Stimulated activated CD8-positive, alpha-beta memory T cell treated with anti-CD3 and anti-CD28 coated beads, Interleukin-4, amount 100 ng/mL, for 1 hour (primary cell): ENCODE results near the gene STK38.

Experiments
- DNase-seq, 2 donors: peaks; one replicate each; pipeline ENCODE4 v3.0.0-alpha.2; 2020; ENCODE audit warnings: low read depth in 2 of 2, low spot score in 1 of 2

Gene STK38

DNA sequence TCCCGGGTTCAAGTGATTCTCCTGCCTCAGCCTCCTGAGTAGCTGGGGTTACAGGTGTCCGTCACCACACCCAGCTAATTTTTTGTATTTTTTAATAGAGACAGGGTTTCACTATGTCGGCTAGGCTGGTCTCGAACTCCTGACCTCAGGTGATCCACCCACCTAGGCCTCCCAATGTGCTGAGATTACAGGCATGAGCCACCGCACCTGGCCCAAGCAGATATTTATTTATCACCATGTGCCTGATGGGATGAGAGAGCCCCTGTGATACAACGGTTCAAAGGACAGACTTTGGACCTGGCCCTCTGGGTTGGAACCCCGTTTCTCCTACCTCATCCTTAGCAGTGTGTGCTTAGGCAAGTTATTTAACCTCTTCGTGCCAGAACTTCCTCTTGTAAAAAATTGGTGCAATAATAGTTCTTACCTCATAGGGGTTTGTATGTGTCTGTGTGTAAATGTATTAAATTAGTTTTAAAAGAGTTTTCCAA is 19.2 kb upstream of the STK38 start:
- no peak for DNase-seq

DNA sequence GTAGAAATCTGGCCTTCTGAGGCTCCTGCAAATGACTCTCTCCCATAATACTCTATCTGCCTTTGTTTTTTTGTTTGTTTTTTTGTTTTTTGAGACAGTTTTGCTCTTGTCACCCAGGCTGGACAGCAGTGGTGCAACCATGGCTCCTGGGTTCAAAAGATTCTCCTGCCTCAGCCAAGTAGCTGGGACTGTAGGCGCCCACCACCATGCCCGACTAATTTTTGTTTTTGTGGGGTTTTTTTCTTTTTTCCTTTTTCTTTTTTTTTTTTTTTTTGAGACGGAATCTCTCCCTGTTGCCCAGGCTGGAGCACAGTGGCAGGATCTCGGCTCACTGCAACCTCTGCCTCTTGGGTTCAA is 16.6 kb upstream of the STK38 start:
- no peak for DNase-seq

DNA sequence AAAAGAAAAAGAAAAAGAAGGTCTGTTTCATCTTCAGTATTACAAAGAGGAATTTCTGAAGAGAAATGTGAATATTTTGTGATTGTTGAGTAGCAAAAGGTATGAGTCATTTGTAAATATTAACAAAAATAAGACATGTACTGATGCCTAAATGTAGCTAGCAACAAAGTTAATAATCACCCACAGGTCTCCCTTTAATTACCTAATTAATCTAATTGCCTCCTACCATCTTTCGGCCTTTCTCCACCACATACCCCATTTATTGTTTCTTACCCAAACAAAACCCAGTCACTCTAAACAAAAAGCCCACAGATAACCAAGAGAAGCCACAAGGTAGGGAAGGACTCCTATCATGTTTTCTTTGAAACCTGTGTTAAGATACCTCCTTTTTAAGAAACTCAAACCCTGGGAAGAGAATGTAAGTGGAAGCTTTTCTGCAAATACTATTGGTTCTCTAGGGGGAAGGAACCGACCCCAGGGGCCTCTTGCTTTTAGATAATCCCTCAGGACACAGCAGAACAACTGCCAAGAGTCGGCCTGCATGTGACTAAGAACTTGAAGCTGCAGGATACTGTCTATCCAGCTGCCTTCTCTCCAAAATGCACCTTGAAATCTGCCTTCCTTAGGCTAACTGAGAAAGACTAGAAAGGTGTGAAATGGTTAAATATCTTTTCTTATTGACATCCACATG is 16.1 kb upstream of the STK38 start:
- DNase-seq = no peak

DNA sequence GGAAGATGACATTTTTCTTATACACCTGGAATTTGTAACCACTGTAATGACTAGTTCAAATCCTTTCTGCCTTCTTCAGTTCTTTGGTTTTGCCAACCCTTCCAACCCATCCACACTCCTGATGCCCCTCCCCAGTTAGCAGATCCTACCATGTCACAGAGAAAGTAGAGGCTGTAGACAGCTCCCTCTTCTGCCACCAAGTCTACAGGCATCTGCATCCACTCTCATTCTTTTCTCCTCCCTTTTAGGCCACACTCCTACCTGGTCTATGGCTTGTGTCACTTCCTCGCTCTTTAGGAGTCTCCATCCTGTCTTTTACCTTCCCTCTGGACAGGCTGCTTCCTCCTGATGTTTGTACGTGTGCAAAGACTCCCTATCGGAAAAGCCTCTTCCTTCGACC is 13.5 kb upstream of the STK38 start:
- DNase-seq = no peak

DNA sequence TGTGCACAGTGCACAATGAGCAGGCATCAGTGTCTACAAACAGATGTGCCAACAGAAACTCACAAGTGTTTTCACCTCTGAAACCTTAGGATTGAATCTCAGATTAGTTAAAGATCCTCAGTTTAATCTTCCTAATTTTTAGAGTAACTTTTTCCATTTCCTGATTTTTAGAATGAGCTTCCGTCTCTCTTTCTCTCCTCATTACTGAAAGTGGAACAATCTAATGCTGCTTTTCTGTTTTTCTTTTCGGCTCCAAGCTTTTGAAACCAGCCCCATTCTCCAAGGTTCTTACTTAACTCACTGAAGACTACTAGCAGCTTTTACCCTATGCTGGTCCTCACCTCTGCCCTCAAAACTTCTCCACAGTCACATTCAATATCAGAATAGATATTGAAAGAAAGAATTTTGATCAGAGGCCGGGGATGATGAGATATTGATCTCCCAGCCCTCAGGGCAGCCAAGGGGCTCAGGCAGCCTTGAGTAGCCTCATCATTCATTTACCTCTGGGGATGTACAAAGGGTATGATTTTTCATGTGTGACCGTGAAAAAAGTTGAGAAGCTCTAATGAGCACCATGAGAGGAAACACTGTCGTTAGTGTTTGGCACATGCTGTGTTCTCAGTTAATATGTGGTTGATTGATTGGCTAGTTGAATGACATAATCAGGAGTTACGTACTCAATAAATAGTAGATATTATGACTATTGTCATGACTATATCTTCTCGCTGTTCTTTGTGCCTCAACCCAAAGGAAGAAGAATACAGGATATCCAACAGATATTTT is 11.9 kb upstream of the STK38 start:
- no peak for DNase-seq

DNA sequence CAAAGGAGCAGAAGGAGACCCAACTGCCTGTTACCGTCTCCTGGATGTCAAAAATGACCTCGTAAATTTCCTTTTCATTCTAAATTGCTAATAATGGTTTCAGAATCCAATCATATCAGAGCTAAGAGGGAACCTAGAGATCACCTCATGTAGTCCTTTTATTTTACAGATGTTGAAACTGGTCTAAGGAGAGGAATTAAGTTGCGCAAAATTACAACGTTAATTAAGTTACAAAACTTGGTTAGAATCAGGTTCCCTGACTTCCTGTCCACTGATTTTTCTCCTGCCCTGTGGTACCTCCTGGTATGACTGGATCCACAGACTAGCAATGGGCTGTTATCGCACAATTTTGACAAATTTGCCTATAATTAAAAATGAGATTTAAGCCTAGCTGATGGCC is 9.0 kb upstream of the STK38 start:
- DNase-seq = no peak

DNA sequence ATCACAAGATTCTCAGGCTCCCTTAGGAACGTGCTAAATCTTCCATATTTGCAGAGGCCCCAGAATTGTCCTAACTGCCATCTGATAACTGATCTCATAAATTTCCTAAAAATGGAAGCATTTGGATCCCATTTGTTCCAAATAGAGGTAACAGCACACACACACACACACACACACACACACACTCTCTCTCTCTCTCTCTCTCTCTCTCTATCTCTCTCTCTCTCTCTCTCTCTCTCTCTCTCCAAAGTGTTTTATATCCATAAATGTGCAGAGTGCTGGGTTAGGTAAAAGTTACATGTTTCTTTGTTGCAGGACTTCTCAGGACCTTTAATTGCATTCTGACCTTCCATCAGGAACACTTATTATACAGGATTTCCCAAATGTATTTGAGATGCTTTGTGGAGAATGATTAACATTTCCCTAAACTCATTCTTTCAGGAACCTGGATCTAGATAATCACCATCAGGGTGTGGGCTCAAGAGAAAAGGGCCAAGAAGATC is 8.5 kb upstream of the STK38 start:
- no peak for DNase-seq

DNA sequence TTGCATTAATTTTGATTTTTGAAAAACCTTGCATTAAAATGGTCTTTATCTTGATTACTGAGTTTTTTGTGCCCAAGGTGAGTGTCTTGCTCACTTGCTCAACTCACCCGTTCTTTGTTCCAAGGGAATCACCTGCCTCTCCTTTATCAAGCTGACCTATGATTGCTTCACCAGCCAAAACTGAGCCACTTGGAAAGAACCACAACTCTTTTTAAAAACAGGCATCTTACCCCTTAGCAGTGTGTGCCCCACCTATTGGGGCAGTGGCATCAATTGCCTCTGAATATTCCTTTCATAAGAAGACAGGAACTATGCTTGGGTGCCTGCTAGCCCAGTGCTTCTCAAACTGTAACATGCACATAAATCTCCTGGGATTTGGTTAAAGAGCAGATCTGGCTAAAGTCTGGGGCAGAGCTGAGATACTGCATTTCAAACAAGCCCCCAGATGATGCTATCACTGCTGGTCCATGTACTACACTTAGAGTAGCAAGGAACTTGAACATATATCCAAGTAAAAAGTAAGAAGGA is 3.3 kb upstream of the STK38 start:
- no peak for DNase-seq

DNA sequence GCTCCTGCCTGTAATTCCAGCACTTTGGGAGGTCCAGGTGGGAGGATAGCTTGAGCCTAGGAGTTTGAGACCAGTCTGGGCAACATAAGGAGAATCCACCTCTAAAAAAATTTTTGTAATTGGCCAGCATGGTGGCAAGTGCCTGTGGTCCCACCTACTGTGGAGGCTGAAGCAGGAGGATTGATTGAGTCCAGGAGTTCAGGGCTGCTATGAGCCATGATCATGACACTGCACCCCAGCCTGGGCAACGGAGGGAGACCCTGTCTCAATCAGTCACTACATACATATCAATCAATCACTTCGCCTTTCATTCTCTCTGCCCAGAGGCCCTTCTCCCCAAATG is 1.1 kb upstream of the STK38 start:
- DNase-seq = no peak

DNA sequence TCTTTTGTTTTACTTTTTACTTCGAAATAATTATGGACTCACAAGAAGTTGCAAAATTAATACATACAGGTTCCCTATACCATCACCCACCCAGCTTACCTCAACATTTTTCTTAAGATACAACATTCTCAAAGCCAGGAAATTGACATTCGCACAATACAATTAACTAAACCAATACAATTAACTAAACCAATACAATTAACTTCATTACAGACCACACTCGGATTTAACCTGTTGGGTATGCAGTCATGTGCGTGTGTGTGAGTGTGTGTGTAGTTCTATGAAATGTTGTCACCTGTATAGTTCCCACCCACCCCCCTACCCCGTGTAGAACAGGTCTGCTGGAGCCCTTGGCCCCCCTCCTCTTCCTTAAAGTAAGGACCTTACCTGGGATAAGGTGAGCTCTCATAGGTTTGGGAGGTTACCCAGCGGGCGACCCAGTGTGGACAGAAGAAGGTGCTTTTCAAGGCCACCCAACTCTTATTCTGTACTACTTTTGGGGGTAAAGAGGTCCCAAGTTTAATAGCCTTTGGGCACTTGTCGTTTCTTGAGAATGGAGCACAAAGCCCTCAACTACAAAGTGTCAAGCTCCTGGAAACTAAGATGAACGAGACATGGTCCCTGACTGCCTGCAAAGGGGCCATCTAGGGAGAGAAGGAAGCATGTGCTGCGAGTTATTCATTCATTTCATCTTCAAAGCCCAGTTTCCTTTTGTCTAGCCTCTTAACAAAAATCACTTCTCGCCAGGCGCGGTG is 544 bp upstream of the STK38 start:
- no peak for DNase-seq

DNA sequence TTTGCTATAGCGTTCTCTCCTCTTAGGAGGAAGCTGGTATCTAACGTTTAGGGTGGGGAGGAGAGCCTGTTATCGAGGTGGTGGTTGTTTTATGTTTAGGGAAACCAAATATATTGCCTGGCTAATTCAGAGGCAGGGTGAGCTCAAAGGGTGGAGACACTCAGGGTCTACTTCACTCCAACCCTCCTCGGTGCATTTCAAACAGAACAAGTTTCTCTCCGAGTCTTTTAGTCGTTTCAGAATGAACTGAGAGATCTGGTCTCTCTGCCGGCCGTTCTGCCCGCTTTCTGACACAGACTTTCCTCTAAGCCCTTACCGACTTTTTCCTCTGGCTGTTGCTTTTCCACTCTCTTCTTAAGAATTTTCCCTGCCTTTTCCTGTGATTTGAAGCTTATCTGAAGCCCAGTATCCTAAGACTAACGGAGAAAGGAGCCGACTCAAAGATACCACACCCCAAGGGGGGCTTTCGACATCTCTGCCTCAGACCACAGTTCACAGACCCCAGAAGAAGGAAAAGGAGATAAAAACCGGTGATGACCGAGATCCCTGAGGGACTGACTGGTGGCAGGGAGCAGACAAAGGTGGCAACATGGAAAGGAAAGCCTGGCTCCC is 865 bp downstream of the STK38 start:
- no peak for DNase-seq

DNA sequence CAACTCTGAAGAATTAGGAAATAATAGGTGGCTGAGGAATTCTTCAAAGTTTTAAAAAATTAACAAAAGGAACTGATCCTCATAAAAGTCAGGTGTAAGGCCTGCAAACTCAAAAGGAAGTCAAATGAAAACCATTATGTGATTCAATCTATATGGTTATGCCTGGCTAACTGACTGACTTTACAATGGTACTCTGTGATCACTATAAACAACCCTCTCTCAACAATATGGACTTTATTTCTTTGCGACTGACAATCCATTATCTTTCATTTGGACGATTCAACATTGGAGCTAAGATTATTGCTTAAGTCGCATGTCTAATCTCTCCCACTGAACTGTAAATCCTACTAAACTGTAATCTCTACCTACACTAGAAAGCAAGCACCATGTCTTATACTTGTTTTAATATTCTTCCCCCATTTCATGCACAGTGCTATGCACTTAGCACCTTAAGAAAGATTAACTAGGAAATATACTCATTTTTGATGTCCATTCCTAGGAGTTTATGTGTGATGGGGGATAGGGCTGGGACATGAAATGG is 1.4 kb downstream of the STK38 start:
- DNase-seq = no peak

DNA sequence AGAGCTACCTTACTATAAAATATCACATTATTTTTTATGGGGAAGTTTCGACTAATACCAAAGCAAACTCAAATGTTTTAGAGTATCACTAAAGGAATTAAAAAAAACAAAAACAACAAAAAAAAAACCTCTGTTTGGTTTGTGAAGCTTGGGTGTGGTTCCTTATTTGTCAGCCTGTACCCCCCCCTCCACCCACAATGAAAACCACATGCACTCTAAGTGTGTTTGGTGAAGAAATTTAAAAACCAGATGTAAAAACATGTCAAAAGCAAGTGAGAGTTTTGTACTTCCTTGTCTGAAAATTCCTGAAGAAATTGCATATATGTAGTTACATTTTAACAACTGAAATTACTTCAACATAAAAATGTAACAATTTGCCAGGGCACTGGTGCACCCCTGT is 3.1 kb downstream of the STK38 start:
- no peak for DNase-seq

DNA sequence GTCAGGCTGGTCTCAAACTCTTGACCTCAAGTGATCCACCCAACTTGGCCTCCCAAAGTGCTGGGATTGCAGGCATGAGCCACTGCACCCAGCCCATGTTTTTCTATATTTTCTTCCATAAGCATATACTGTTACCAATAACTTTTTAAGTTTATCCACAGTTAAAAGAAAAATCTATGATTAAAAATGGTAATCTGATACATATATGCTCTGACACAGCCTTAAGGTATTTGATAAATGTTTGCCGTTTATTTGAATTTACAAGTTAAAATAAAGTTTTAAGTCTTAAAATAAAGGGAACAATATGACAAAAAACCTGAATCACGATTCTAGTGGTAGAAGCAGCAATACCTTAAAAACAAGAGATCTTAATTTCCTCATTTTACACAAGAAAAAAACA is 5.2 kb downstream of the STK38 start:
- no peak for DNase-seq

DNA sequence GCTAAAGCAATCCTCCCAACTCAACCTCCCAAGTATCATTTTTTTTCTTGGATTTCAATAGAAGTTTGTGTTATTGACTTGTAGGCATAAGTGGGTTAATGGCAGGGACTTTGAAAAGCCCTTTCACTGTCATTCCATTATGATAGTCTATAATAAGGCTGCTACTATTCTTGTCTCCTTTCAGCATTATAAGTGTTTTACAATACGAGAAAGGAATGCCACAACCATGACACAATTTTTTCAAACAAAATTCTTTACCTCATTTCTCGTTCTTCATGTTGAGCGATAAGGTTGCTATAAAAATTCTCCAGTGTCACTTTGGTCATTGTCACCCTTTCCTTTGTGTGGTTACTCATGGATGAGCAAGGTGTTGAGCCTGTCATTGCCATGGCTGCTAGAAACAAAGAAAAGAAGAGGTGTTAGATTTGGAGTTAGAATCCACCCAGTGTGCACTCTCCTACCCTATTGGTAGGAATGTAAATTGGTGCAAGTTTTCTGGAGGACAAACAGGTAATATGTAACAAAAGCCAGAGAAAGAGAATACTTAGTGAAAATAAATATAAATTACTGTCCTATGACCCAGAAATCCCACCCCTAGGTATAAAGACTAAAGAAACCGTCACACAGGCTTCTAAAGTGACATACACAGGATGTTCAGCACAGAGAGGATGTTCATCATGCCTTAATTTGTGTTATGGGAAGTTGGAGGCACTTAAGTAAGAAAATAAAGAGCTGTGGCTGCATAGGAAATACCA is 7.3 kb downstream of the STK38 start:
- DNase-seq = no peak

DNA sequence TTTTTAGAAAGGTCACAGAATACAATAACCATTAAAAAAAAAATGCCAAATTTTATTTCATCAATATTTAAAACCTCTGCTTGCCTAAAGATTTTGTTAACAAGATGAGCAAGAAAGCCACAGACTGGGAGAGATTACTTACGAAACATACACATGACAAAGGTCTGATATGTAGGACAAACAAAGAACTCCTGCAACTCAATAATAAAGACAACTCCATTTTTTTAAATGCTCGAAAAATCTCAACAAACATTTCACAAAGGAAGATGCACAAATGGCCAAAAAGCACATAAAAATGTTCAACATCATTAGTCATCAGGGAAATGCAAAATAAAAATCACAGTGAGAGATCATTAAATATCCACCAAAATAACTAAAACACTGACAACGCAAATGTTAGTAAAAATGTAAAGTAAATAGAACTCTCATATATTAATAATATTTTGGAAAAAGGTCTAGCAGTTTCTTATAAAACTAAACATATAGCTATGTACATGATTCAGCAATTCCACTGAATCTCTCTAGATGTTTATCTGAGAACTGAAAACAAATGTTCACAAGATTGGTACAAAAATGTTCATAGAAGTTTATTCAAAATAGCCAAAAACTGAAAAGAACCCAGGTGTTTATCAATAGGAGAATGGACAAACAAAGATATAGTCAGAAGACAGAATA is 10.3 kb downstream of the STK38 start:
- no peak for DNase-seq

DNA sequence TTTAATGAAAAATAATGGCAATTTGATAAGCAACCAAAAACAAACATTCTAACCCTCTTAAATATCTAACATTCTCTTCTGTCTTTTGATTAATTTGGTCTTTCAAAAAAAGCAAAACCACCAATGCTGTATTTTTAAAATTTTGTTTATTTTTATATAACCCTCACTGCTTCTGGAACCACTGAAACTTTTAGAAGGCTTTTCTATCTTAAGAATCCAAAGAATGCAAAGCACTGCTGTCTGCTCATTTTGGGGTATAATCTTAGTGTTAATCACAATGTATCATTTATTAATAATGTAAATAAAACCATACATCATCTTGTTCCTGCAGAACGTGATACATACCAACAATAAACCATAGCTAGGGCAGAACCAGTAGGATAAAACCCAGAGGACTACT is 14.0 kb downstream of the STK38 start:
- no peak for DNase-seq

DNA sequence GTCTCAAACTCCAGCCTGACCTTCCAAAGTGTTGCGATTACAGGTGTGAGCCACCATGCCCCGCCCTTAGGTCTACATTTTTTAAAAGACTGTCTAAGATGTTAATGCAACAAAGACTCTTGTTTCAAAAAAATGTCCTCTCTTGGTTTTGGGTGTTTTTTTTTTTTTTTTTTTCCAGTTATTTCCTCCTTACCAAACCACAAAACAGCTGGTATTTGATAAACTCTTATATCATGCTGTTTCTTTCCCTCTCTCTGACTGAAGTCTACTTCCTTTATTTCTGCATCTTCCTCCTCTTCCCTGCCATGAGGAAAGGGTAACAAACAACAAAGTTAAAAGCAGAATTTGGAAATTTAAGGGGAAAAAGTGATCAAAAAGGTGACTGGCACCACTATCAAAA is 21.2 kb downstream of the STK38 start:
- no peak for DNase-seq

DNA sequence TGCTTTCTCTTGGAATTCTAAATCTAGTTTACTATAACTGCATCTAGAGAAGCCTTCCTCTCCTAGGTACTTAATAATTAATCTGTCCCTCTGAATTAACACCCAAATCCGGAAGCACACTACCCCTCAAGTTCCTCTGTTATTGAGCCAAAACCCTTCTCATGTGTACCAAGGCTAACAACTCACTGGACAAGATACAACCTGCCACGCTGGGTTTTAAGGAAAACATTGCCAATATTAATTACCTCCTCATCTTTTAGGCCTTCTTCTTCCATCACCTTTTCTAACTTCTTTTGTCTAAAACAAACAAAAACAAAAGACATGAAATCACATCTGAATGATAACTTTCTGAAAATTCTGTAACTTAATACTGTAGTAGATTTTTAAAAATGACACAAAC is 21.9 kb downstream of the STK38 start:
- DNase-seq = no peak

DNA sequence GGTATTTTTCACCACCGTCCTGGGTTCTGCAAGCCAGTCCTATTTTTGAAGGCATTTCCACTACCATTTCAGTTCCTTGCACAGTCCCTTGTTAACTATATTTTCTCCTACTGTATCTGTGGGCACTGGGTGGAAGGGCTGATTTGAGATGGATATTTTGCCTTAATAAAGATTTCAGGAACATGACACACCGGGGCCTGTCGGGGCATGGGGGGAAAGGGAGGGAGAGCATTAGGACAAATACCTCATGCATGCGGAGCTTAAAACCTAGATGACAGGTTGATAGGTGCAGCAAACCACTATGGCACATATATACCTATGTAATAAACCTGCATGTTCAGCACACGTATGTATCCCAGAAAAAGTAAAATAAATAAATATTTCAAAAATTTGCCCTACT is 22.4 kb downstream of the STK38 start:
- no peak for DNase-seq
